Measurements from ENCODE around the gene TRHDE. TPM values are rescaled to one million over a fixed set of nuclear protein-coding genes. Genes with fewer than 3 reads are reported as not detected.

Gene TRHDE
- total and polyA plus RNA-seq, 2 of the 13 experiments (the other 11 are each of a cell fraction or from before 2014, with no cell fraction given): not detected

- Histone ChIP-seq H3K4me2 (ENCODE audit: low read depth, low read length) (no peak overlapping the region), H3K4me1 (ENCODE audit: insufficient read depth, low read length) (no peaks in the 10 kb centered on the region), H2AFZ (ENCODE audit: low read length) (no peak overlapping the region), H3K9me3 (ENCODE audit: low read length) (peaks cover 2% of the 10 kb centered on the region; the same call in 1 of the 2 replicates), H3K9ac (ENCODE audit: insufficient read depth, low read depth, low read length) (no peak overlapping the region), H3K27me3 (ENCODE audit: control insufficient read depth in 1 of 2, insufficient read depth in 2 of 2, low read length in 2 of 2) (no peaks in the 10 kb centered on the region), H3K79me2 (ENCODE audit: insufficient read depth, low read length) (no peaks in the 10 kb centered on the region), H3K27ac (ENCODE audit: extremely low read length, insufficient read depth, low read length) (no peak overlapping the region), H3K36me3 (replicated peaks in 1 of 2; ENCODE audit: control insufficient read depth in 1 of 2, insufficient read depth in 2 of 2, low read length in 2 of 2) (no peaks in the 10 kb centered on the region), H4K20me1 (ENCODE audit: insufficient read depth, low read length) (no peaks in the 10 kb centered on the region), H3K4me3 (replicated peaks in 1 of 3; ENCODE audit: insufficient read depth in 1 of 3, low read depth in 2 of 3, low read length in 3 of 3) (no peak overlapping the region)
- ChIA-PET POLR2A (no interaction called here), CTCF (ENCODE audit: low intra/inter-chr PET ratio, low total read pairs) (no interaction called here)
- FAIRE-seq: no peak
- intact Hi-C loops (cut with micrococcal nuclease; ENCODE audit: unreplicated experiment): no loop called here
- ATAC-seq: no peak
- in situ Hi-C loops (cut with HindIII; ENCODE audit: extremely low pct_ligation_motif_present, low pct_unique_long_range_greater_than_20kb): no loop called here
- WGBS (ENCODE audit: low lambda C conversion rate): 0% methylated on average over 1 of the region's 1 CpG
- BruUV-seq (replicated peaks): no TSS peak
- DNase-seq (ENCODE audit: low spot score): no peak
- no peak for TF ChIP-seq KLF9 (CRISPR knock-in tag; IDR thresholded peaks at IDR 0.05; ENCODE audit: low read depth)
- TF ChIP-seq ATF7 (IDR thresholded peaks at IDR 0.05): peak; percentile 63
- TF ChIP-seq ATF7 (CRISPR knock-in tag; IDR thresholded peaks at IDR 0.05): no peak
- no peak for TF ChIP-seq NFATC3 (CRISPR knock-in tag; IDR thresholded peaks at IDR 0.05)
Observed at GRCh38 chr12:72493407-72493806, 221.2 kb downstream of the TRHDE start.

- H3K9me3 ChIP-seq (ENCODE audit: low read length): no peaks in the 10 kb centered on the region
- ChIA-PET CTCF (ENCODE audit: low intra/inter-chr PET ratio, low total read pairs) (no interaction called here), POLR2A (no interaction called here)
- H4K20me1 ChIP-seq (ENCODE audit: insufficient read depth, low read length): no peaks in the 10 kb centered on the region
- no peaks in the 10 kb centered on the region for H3K4me1 ChIP-seq (ENCODE audit: insufficient read depth, low read length)
- no peak overlapping the region for H3K9ac ChIP-seq (ENCODE audit: insufficient read depth, low read depth, low read length)
- BruUV-seq (replicated peaks): no TSS peak
- DNase-seq (ENCODE audit: low spot score): no peak
- in situ Hi-C loops (cut with HindIII; ENCODE audit: extremely low pct_ligation_motif_present, low pct_unique_long_range_greater_than_20kb) (no loop called here), intact Hi-C loops (cut with micrococcal nuclease; ENCODE audit: unreplicated experiment) (no loop called here)
- no peak for ATAC-seq
- no peaks in the 10 kb centered on the region for H3K79me2 ChIP-seq (ENCODE audit: insufficient read depth, low read length)
- no peak for FAIRE-seq
- WGBS (ENCODE audit: low lambda C conversion rate): 44% methylated on average over 1 of the region's 1 CpG
- no peak overlapping the region for H3K27ac ChIP-seq (ENCODE audit: extremely low read length, insufficient read depth, low read length)
- H3K27me3 ChIP-seq (ENCODE audit: control insufficient read depth in 1 of 2, insufficient read depth in 2 of 2, low read length in 2 of 2): no peaks in the 10 kb centered on the region
- H3K4me2 ChIP-seq (ENCODE audit: low read depth, low read length): no peak overlapping the region
- no peaks in the 10 kb centered on the region for H3K36me3 ChIP-seq (replicated peaks in 1 of 2; ENCODE audit: control insufficient read depth in 1 of 2, insufficient read depth in 2 of 2, low read length in 2 of 2)
- H2AFZ ChIP-seq (ENCODE audit: low read length): no peak overlapping the region
- no peak overlapping the region for H3K4me3 ChIP-seq (replicated peaks in 1 of 3; ENCODE audit: insufficient read depth in 1 of 3, low read depth in 2 of 3, low read length in 3 of 3)
- TF ChIP-seq NFIC (IDR thresholded peaks at IDR 0.05; ENCODE audit: low read length): no peak
- no peak for TF ChIP-seq RARG (CRISPR knock-in tag; IDR thresholded peaks at IDR 0.05; ENCODE audit: low read depth)
- no peak for TF ChIP-seq NFAT5 (CRISPR knock-in tag; IDR thresholded peaks at IDR 0.05)
- TF ChIP-seq, protein P1, sequence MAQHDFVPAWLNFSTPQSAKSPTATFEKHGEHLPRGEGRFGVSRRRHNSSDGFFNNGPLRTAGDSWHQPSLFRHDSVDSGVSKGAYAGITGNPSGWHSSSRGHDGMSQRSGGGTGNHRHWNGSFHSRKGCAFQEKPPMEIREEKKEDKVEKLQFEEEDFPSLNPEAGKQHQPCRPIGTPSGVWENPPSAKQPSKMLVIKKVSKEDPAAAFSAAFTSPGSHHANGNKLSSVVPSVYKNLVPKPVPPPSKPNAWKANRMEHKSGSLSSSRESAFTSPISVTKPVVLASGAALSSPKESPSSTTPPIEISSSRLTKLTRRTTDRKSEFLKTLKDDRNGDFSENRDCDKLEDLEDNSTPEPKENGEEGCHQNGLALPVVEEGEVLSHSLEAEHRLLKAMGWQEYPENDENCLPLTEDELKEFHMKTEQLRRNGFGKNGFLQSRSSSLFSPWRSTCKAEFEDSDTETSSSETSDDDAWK (CRISPR knock-in tag; IDR thresholded peaks at IDR 0.05): no peak
- no peak for TF ChIP-seq ZNF496 (CRISPR knock-in tag; IDR thresholded peaks at IDR 0.05; ENCODE audit: insufficient replicate concordance)
- no peak for TF ChIP-seq NFYB (CRISPR knock-in tag; IDR thresholded peaks at IDR 0.05)
- no peak for TF ChIP-seq HMG20A (CRISPR knock-in tag; IDR thresholded peaks at IDR 0.05; ENCODE audit: borderline replicate concordance)
- TF ChIP-seq EP300 (IDR thresholded peaks at IDR 0.05; ENCODE audit: low read depth in 2 of 2, low read length in 2 of 2): no peak
- TF ChIP-seq EP300 (CRISPR knock-in tag; IDR thresholded peaks at IDR 0.05; ENCODE audit: borderline replicate concordance): no peak
- TF ChIP-seq HNRNPL (IDR thresholded peaks at IDR 0.05; ENCODE audit: low read depth, low read length): no peak
- no peak for TF ChIP-seq ZNF614 (CRISPR knock-in tag; IDR thresholded peaks at IDR 0.05; ENCODE audit: borderline replicate concordance)
Observed at GRCh38 chr12:72498354-72498753, 226.2 kb downstream of the TRHDE start.
